Stimulated activated CD4-positive, alpha-beta T cell treated with anti-CD3 and anti-CD28 coated beads, Interleukin-2, amount 100 ng/mL, for 4 hours (primary cell): ENCODE data around the gene GBP1.

Source experiments
- DNase-seq: peaks from one replicate; pipeline ENCODE4 v3.0.0-alpha.2; 2020; ENCODE audit warnings: low read depth

GBP1 gene

DNA sequence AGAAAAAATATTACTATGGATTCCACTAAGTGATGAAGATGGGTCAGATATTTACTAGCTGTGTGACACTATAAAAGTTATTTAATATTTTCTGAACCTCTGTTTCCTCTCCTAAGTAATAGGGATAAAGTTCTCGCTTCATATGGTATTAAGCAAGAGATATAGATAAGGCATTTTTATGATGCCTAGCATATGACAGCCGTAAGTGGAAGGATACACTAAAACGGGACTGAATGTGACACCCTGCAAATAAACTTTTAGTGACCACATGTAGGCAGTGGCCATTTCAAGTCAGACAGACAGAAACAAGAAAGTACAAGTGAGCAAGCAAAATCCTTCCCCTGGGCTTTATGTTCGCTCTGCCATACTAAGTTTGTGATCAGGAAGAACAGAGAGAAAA lies 56.5 kb downstream of the GBP1 start:
- DNase-seq: no peak

DNA sequence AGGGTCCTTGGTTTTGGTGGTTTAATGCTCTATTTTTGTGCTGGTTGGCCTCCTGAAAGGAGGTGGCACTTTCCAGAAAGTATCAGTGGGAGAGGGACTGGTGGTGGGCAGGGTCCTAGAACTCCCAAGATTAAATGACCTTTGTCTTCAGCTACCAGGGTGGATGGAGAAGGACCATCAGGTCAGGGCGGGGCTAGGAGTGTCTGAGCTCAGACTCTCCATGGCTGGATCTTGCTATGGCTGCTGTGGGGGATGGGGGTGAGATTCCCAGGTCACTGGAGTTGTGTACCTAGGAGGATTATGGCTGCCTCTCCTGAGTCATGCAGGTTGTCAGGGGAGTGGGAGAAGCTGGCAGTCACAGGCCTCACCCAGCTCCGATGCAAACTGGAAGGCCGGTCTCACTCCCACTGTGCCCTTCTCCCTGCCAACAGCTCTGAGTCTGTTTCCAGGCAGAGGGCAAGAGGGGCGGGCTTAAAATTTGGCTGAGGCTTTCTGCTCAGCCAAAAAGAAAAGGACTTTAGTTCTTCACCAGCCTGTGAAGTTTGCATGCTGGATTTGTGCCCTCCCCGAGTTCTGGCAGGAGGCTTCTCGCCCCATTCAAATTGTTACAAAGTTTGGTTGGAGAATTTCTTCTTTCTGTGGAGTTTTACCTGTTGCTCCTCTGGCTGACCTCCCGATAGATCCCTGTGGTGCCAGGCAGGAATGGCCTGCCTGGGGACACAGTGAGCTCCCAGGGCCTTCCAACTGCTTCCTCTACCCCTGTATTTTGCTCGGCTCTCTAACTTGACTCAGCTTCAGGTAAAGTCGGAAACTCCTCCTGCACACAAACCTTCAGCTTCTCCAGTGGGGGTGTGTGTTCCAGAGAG lies 59.5 kb downstream of the GBP1 start:
- no peak for DNase-seq
